ENCODE measurements around the gene CHI3L2. TPM values are rescaled to one million over a fixed set of nuclear protein-coding genes. Genes with fewer than 3 reads are reported as not detected.

The CHI3L2 gene
- total and polyA plus RNA-seq, 2 of the 4 experiments (the other 2 are of a cell fraction), result 0.18 to 0.19 TPM

- Histone ChIP-seq H3K79me1 (ENCODE audit: low read depth in 1 of 2, low read length in 2 of 2) (no peaks in the 10 kb centered on the region), H3K27me3 (ENCODE audit: control insufficient read depth, insufficient read depth, low read length) (no peaks in the 10 kb centered on the region), H4K5ac (ENCODE audit: low read depth, low read length) (no peak overlapping the region), H3K18ac (ENCODE audit: low read depth, low read length) (no peak overlapping the region), H3K56ac (ENCODE audit: extremely low read depth, insufficient read depth, low read length) (no peak overlapping the region), H2AK9ac (replicated peaks; ENCODE audit: low read depth, low read length, poor library complexity) (no peak overlapping the region), H2BK5ac (ENCODE audit: low read depth, low read length, poor library complexity, severe bottlenecking) (no peak overlapping the region), H3K4me2 (ENCODE audit: low read depth, low read length) (no peak overlapping the region), H3K9me1 (ENCODE audit: insufficient read depth, low read length) (no peaks in the 10 kb centered on the region), H2AK5ac (ENCODE audit: low read depth, low read length) (no peak overlapping the region), H4K8ac (ENCODE audit: low read depth in 2 of 2, low read length in 2 of 2) (no peak overlapping the region), H3K4me1 (ENCODE audit: control insufficient read depth, insufficient read depth, low read length) (peaks cover 5% of the 10 kb centered on the region), H2BK120ac (ENCODE audit: low read depth, low read length) (no peak overlapping the region), H3K23ac (ENCODE audit: low read depth, low read length) (no peak overlapping the region), H3K4ac (ENCODE audit: low read depth, low read length) (no peak overlapping the region), H3K9ac (ENCODE audit: low read depth, low read length) (no peak overlapping the region), H2AFZ (replicated peaks; ENCODE audit: low read length, poor library complexity) (no peak overlapping the region), H3K27ac (ENCODE audit: insufficient read depth, low read length) (no peak overlapping the region), H3K14ac (replicated peaks; ENCODE audit: low read depth, low read length) (no peak overlapping the region), H4K20me1 (ENCODE audit: insufficient read depth, low read length) (no peaks in the 10 kb centered on the region), H2BK20ac (ENCODE audit: low read depth, low read length) (no peak overlapping the region), H3K9me3 (ENCODE audit: control insufficient read depth, insufficient read depth, low read length) (no peaks in the 10 kb centered on the region), H3K36me3 (ENCODE audit: control insufficient read depth, insufficient read depth, low read length) (no peaks in the 10 kb centered on the region), H3K4me3 (ENCODE audit: insufficient read depth, low read depth, low read length) (no peak overlapping the region), H2BK15ac (ENCODE audit: low read depth, low read length) (no peak overlapping the region), H4K91ac (ENCODE audit: insufficient read depth, low read depth, low read length) (no peak overlapping the region)
- WGBS, 2 experiments (ENCODE audit: extremely low coverage in 2 of 2, insufficient read length in 1 of 2), result no CpG with 5 or more reads among the region's 2 CpGs
- dilution Hi-C loops (cut with HindIII; ENCODE audit: low sequenced_read_pairs, unreplicated experiment) (no loop called here), intact Hi-C loops (cut with micrococcal nuclease) (loop anchor here (5.0 to 10.0 kb wide), 2 partner anchors 186 to 546 kb away; no protein-coding TSS in a partner anchor), in situ Hi-C loops (cut with MboI; ENCODE audit: low sequenced_read_pairs) (loop anchor here (5.0 to 10.0 kb wide), 4 partner anchors 114 to 544 kb away; no protein-coding TSS in a partner anchor)
- ChIA-PET POLR2A (ENCODE audit: unreplicated experiment) (no interaction called here), CTCF (interaction anchor here (0.8 to 1.0 kb wide), 2 partner anchors 113 to 180 kb away, joined by 3 read pairs; no protein-coding TSS in a partner anchor)
- no peak for ATAC-seq (ENCODE audit: low read depth)
- TF ChIP-seq, protein P1, sequence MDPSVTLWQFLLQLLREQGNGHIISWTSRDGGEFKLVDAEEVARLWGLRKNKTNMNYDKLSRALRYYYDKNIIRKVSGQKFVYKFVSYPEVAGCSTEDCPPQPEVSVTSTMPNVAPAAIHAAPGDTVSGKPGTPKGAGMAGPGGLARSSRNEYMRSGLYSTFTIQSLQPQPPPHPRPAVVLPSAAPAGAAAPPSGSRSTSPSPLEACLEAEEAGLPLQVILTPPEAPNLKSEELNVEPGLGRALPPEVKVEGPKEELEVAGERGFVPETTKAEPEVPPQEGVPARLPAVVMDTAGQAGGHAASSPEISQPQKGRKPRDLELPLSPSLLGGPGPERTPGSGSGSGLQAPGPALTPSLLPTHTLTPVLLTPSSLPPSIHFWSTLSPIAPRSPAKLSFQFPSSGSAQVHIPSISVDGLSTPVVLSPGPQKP (IDR thresholded peaks at IDR 0.05; ENCODE audit: borderline replicate concordance, low read depth, low read length), result no peak
- TF ChIP-seq NFE2L2 (IDR thresholded peaks at IDR 0.05; ENCODE audit: low read depth, low read length) (no peak), MAFK (IDR thresholded peaks at IDR 0.05; ENCODE audit: low read depth, low read length) (no peak), FOS (IDR thresholded peaks at IDR 0.05; ENCODE audit: low read depth, low read length) (no peak), BHLHE40 (IDR thresholded peaks at IDR 0.05; ENCODE audit: low read depth, low read length) (no peak), CHD1 (IDR thresholded peaks at IDR 0.05; ENCODE audit: low read depth, low read length) (no peak), MAZ (IDR thresholded peaks at IDR 0.05; ENCODE audit: borderline replicate concordance, low read depth, low read length) (no peak), RCOR1 (IDR thresholded peaks at IDR 0.05; ENCODE audit: insufficient replicate concordance, low read length) (no peak), RAD21 (IDR thresholded peaks at IDR 0.05; ENCODE audit: low read length) (no peak), SMC3 (IDR thresholded peaks at IDR 0.05; ENCODE audit: low read depth, low read length) (no peak), MXI1 (IDR thresholded peaks at IDR 0.05; ENCODE audit: borderline replicate concordance, low read depth, low read length) (no peak), RFX5 (IDR thresholded peaks at IDR 0.05; ENCODE audit: low read depth, low read length) (no peak), CEBPB (IDR thresholded peaks at IDR 0.05; ENCODE audit: low read depth, low read length) (no peak), POLR2A (IDR thresholded peaks at IDR 0.05; ENCODE audit: low read depth, low read length) (no peak)
- TF ChIP-seq, protein P2, sequence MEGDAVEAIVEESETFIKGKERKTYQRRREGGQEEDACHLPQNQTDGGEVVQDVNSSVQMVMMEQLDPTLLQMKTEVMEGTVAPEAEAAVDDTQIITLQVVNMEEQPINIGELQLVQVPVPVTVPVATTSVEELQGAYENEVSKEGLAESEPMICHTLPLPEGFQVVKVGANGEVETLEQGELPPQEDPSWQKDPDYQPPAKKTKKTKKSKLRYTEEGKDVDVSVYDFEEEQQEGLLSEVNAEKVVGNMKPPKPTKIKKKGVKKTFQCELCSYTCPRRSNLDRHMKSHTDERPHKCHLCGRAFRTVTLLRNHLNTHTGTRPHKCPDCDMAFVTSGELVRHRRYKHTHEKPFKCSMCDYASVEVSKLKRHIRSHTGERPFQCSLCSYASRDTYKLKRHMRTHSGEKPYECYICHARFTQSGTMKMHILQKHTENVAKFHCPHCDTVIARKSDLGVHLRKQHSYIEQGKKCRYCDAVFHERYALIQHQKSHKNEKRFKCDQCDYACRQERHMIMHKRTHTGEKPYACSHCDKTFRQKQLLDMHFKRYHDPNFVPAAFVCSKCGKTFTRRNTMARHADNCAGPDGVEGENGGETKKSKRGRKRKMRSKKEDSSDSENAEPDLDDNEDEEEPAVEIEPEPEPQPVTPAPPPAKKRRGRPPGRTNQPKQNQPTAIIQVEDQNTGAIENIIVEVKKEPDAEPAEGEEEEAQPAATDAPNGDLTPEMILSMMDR (conservative IDR thresholded peaks at IDR 0.05; ENCODE audit: low read depth, low read length), result no peak
- TF ChIP-seq, protein P3, sequence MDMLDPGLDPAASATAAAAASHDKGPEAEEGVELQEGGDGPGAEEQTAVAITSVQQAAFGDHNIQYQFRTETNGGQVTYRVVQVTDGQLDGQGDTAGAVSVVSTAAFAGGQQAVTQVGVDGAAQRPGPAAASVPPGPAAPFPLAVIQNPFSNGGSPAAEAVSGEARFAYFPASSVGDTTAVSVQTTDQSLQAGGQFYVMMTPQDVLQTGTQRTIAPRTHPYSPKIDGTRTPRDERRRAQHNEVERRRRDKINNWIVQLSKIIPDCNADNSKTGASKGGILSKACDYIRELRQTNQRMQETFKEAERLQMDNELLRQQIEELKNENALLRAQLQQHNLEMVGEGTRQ (IDR thresholded peaks at IDR 0.05; ENCODE audit: low read depth, low read length), result no peak
- no TSS peak for BruUV-seq (replicated peaks)
- no peak for DNase-seq
Measured at GRCh38 chr1:111221276-111221632, 6.3 kb upstream of the CHI3L2 start.
